ENCODE data around the gene ISLR. TPM values are rescaled to one million over a fixed set of nuclear protein-coding genes. Genes with fewer than 3 reads are reported as not detected.
A peak's percentile ranks its signal among the peaks of the same experiment; 100 is the strongest.

ISLR gene
- polyA plus RNA-seq, 1 donor from 2014 or later = not detected

GRCh38 chr15:74174219-74174957, 878 bp downstream of the ISLR start:
- no peak overlapping the region for H3K27ac Mint-ChIP-seq
- H3K36me3 Mint-ChIP-seq = no peaks in the 10 kb centered on the region
- no peaks in the 10 kb centered on the region for H3K27me3 Mint-ChIP-seq
- H3K9me3 Mint-ChIP-seq = no peaks in the 10 kb centered on the region
- H3K4me3 Mint-ChIP-seq = no peak overlapping the region
- H3K4me1 Mint-ChIP-seq = peaks cover 0 to 2% (median 0%) of the 10 kb centered on the region in 3 donors

GRCh38 chr15:74174958-74175253, 1.4 kb downstream of the ISLR start:
- H3K4me3 Mint-ChIP-seq = no peak overlapping the region
- H3K4me1 Mint-ChIP-seq = peaks cover 0 to 2% (median 0%) of the 10 kb centered on the region in 3 donors
- no peaks in the 10 kb centered on the region for H3K27me3 Mint-ChIP-seq
- no peaks in the 10 kb centered on the region for H3K36me3 Mint-ChIP-seq
- H3K9me3 Mint-ChIP-seq = no peaks in the 10 kb centered on the region
- no peak overlapping the region for H3K27ac Mint-ChIP-seq

- H3K27me3 Mint-ChIP-seq = no peaks in the 10 kb centered on the region
- no peak overlapping the region for H3K27ac Mint-ChIP-seq
- no peak overlapping the region for H3K4me3 Mint-ChIP-seq
- no peaks in the 10 kb centered on the region for H3K9me3 Mint-ChIP-seq
- H3K36me3 Mint-ChIP-seq = no peaks in the 10 kb centered on the region
- H3K4me1 Mint-ChIP-seq = peaks cover 0 to 2% (median 0%) of the 10 kb centered on the region in 3 donors
Measured at GRCh38 chr15:74175271-74176191, 2.0 kb downstream of the ISLR start.

DNA sequence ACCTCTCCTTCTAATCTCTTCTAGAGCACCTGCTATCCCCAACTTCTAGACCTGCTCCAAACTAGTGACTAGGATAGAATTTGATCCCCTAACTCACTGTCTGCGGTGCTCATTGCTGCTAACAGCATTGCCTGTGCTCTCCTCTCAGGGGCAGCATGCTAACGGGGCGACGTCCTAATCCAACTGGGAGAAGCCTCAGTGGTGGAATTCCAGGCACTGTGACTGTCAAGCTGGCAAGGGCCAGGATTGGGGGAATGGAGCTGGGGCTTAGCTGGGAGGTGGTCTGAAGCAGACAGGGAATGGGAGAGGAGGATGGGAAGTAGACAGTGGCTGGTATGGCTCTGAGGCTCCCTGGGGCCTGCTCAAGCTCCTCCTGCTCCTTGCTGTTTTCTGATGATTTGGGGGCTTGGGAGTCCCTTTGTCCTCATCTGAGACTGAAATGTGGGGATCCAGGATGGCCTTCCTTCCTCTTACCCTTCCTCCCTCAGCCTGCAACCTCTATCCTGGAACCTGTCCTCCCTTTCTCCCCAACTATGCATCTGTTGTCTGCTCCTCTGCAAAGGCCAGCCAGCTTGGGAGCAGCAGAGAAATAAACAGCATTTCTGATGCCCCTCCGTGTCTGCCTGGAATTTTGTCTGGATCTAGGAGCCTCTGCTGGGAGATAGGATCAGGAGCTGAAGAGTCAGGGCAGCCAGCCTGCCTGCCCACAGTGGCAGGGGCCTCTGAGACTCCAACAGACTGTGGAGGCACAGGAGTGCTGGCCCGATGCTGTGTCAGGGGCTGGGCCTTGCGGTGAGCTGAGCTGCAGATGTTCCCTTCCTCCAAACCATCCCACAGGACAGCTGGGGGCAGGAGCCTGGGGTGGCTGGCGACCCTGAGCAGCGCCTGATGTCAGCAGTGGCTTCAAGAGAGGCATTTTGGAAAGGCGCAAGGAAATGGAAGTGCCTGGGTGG, 3.0 kb downstream of the ISLR start:
- H3K9me3 Mint-ChIP-seq = no peaks in the 10 kb centered on the region
- peak overlapping the region in 1 of 3 donors; percentile 51 for H3K27ac Mint-ChIP-seq
- H3K4me3 Mint-ChIP-seq = no peak overlapping the region
- H3K27me3 Mint-ChIP-seq = no peaks in the 10 kb centered on the region
- H3K36me3 Mint-ChIP-seq = no peaks in the 10 kb centered on the region
- peaks cover 0 to 2% (median 0%) of the 10 kb centered on the region in 3 donors for H3K4me1 Mint-ChIP-seq

GRCh38 chr15:74178326-74179100, 5.0 kb downstream of the ISLR start:
- Mint-ChIP-seq H3K9me3 (no peaks in the 10 kb centered on the region), H3K27ac (no peak overlapping the region), H3K36me3 (no peaks in the 10 kb centered on the region), H3K4me1 (peaks cover 0 to 2% (median 0%) of the 10 kb centered on the region in 3 donors), H3K4me3 (no peak overlapping the region), H3K27me3 (peaks cover 4% of the 10 kb centered on the region)

DNA sequence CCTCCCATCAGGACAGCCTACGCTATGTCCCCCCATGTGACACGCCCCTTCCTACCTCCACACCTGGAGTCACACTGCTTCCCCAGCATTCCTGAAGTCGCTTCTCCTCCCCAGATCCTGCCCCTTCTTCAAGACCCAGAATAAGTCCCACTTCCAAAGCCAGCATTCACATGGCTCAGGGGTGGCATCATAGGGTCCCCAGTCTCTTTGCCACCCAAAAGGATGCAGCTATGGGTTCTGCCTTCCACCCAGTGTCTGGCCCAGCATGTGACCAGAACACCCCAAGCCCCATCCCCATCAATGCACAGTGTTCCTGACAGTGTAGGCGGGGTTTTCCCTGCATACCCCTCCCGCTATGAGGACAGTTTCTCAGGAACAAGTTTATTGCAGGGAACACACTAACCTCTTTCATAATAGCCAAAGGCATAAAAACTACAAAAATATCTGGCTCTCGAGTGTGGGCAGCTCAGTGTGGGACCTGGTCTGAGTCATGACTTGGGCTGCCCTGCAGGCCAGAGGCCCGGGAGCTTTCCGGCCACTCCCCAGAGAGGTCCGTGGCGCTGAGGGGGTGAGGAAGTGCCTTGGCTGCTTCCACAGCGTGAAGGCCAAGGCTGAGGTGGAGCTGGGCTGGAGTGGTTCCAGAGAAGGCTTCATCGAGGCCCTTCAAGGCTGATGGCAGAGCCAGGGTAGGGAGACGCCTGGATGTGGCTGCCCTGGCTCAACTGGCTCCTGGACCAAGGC, 5.8 kb downstream of the ISLR start:
- Mint-ChIP-seq H3K9me3 (no peaks in the 10 kb centered on the region), H3K4me1 (peaks cover 0 to 2% (median 0%) of the 10 kb centered on the region in 3 donors), H3K4me3 (no peak overlapping the region), H3K36me3 (no peaks in the 10 kb centered on the region), H3K27me3 (peaks cover 4% of the 10 kb centered on the region), H3K27ac (no peak overlapping the region)

DNA sequence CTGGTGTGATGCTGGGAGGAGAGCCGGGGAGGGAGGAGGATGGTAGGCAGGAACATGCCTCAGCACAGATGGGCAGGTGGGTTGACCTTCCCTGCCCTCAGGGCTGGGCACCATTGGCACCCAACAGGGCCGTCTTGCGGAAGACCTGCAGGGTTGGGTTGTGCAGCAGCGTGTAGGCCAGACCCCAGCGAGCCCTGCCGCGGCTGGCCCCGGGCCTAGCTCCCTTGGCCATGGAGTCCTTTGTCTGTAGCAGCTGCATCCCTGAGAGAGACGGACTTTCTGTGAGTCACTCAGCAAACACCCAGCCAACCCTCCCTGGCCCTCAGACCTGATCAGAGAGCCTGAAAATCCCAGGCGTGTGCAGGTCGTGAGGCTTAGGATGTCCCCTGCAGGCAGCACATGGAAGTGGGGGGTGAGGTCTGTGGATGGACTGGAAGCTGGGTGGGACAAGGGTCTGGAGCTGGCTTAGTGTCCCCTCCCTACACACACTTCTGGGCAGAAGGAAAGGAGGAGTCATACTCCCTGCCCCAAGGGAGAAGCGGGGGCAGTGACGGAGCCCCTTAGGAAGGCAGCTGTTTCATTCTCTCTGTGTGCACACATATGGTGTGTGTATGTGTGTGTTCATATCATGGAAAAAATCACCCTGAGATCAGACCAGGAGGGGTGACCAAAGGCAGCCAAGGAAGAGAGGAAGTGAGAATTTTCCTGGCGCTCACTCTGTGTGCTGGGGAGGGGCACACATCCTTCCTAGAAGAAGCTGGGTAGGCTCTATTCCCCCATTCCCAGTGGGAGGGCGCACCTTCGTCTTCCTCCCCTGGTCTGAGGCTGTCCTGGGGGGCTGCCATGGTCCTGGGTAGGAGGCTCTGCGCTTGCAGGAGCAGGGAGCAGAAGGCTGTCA, 6.7 kb downstream of the ISLR start:
- Mint-ChIP-seq H3K27me3 (peaks cover 4% of the 10 kb centered on the region), H3K27ac (no peak overlapping the region), H3K36me3 (peaks cover 2% of the 10 kb centered on the region)

GRCh38 chr15:74180881-74181602, 7.5 kb downstream of the ISLR start:
- Mint-ChIP-seq H3K27me3 (peaks cover 4% of the 10 kb centered on the region), H3K4me3 (no peak overlapping the region), H3K27ac (no peak overlapping the region), H3K4me1 (no peaks in the 10 kb centered on the region), H3K36me3 (peaks cover 2% of the 10 kb centered on the region), H3K9me3 (no peaks in the 10 kb centered on the region)

More for the DNA sequence above, 6.7 kb downstream of the ISLR start:
- H3K9me3 Mint-ChIP-seq = no peaks in the 10 kb centered on the region
- no peaks in the 10 kb centered on the region for H3K4me1 Mint-ChIP-seq
- no peak overlapping the region for H3K4me3 Mint-ChIP-seq

DNA sequence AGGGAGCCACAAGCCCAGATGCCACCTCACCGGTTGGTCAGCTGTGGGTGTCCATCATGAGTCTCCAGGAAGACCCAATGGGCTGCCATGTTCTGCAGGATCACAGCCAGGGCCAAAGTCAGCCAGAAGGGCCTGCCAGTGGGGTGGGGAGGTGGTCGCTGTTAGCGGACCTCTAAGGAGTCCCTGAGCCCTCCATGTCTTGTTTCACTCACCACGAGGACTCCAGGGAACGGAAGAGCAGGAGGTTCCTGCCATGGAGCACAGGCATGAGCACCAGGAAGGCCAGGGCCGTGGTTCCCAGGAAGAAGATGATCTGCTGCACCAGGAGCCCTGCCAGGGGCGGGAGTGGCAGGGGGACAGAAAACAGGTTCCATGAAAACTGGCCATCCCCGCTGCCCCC, 8.6 kb downstream of the ISLR start:
- Mint-ChIP-seq H3K4me1 (no peaks in the 10 kb centered on the region), H3K9me3 (no peaks in the 10 kb centered on the region), H3K4me3 (no peak overlapping the region), H3K36me3 (peaks cover 2% of the 10 kb centered on the region), H3K27ac (no peak overlapping the region), H3K27me3 (peaks cover 4% of the 10 kb centered on the region)

GRCh38 chr15:74184582-74185091, 11.1 kb downstream of the ISLR start:
- Mint-ChIP-seq H3K27ac (peak overlapping the region in 1 of 3 donors; percentile 43), H3K4me1 (no peaks in the 10 kb centered on the region), H3K36me3 (peaks cover 2% of the 10 kb centered on the region), H3K4me3 (no peak overlapping the region), H3K9me3 (no peaks in the 10 kb centered on the region), H3K27me3 (peaks cover 4% of the 10 kb centered on the region)

DNA sequence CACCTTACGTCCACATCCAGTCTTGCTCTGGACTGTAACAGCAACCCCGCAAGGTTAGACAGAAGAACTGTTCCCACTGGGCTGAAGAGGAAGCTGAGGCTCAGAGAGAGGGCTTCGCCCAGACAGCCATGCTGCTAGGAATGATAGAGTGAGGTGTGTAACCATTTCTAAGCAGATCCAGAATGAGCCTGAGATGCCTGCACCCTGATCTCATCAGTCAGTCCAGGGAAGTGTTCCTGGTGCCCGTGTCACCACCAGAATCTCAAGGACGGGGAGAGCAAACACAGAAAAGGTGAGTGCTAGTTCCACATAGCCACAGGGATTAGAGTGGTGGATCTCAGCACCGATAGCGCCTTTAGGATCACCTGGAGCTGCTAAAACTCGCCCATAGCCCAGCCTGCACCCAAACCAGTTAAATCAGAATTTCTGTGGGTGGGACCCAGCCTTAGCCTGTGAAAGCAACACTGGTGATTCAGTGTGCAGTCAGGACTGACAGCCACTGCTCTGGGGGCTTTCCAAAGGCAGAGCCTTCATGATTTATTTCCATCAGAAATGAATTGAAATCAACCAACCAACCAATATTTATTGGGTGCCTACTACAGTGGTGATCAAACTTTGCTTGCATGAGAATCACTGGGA, 12.3 kb downstream of the ISLR start:
- Mint-ChIP-seq H3K4me1 (no peaks in the 10 kb centered on the region), H3K9me3 (no peaks in the 10 kb centered on the region), H3K27me3 (peaks cover 4% of the 10 kb centered on the region)

GRCh38 chr15:74188216-74188615, 14.7 kb downstream of the ISLR start:
- Mint-ChIP-seq H3K4me1 (no peaks in the 10 kb centered on the region), H3K27ac (no peak overlapping the region), H3K36me3 (peaks cover 2% of the 10 kb centered on the region), H3K9me3 (peaks cover 0 to 2% (median 0%) of the 10 kb centered on the region in 3 donors), H3K27me3 (peaks cover 2% of the 10 kb centered on the region), H3K4me3 (no peak overlapping the region)

More for the DNA sequence above, 12.3 kb downstream of the ISLR start:
- Mint-ChIP-seq H3K36me3 (peaks cover 2% of the 10 kb centered on the region), H3K27ac (no peak overlapping the region), H3K4me3 (no peak overlapping the region)
